IPS-18c (cell line): ENCODE data around the gene FKRP.
"Not testable (repeated sequence)": the region's sequence is repeated elsewhere in the genome, so short reads cannot be mapped to it uniquely, and the experiment has no call there.

Experiments used
- H3K4me3 ChIP-seq: 2 replicates; pipeline ENCODE4 v1.7.0; 2013; ENCODE audit warnings: low read depth, mild to moderate bottlenecking, low read length, moderate library complexity; ENCODE audit not compliant: insufficient read depth
- H3K9me3 ChIP-seq: one replicate; pipeline ENCODE4 v1.6.1; 2013; ENCODE audit warnings: mild to moderate bottlenecking, low read length, moderate library complexity; ENCODE audit not compliant: control insufficient read depth, insufficient read depth

The FKRP gene

GRCh38 chr19:46787331-46788261 is 41.7 kb downstream of the FKRP start:
- Histone ChIP-seq H3K4me3 (peak overlapping the region; percentile 86), H3K9me3 (no peaks in the 10 kb centered on the region)

GRCh38 chr19:46788262-46788967 is 42.6 kb downstream of the FKRP start, which contains the start of gene SLC1A5:
SLC1A5 (minus strand) TSS chr19:46788594; CDS start chr19:46787965, 629 bp downstream.
- peak within 1 kb of the TSS; percentile 86 for H3K4me3 ChIP-seq

GRCh38 chr19:46788968-46789338 is 43.1 kb downstream of the FKRP start:
- Histone ChIP-seq H3K9me3 (no peaks in the 10 kb centered on the region), H3K4me3 (no peak overlapping the region)

More at GRCh38 chr19:46788262-46788967, 42.6 kb downstream of the FKRP start, which contains the start of gene SLC1A5:
- no peaks in the 10 kb centered on the region for H3K9me3 ChIP-seq

GRCh38 chr19:46789371-46789770 is 43.5 kb downstream of the FKRP start:
- Histone ChIP-seq H3K4me3 (no peak overlapping the region), H3K9me3 (no peaks in the 10 kb centered on the region)

- no peak overlapping the region for H3K4me3 ChIP-seq
- no peaks in the 10 kb centered on the region for H3K9me3 ChIP-seq
Observed at GRCh38 chr19:46791944-46792343, 46.1 kb downstream of the FKRP start.

- Histone ChIP-seq H3K9me3 (no peaks in the 10 kb centered on the region), H3K4me3 (no peak overlapping the region)
Observed at GRCh38 chr19:46797881-46798280, 52.0 kb downstream of the FKRP start.

DNA sequence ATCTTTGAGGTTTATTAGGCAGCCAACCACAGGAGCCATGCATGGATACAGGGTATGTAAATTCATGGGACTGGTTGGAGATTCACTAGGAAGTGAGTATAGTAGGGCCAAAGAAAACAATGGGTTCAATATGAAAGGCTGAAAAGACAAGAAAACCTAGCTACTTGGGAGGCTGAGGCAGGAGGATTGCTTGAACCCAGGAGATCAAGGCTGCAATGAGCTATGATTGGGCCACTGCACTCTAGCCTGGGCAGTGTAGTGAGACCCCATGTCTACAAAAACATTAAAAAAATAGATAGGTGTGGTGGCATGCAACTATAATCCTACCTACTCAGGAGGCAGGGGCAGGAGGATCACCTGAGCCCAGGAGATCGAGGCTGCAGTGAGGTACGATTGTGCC is 52.9 kb downstream of the FKRP start:
- Histone ChIP-seq H3K4me3 (no peak overlapping the region), H3K9me3 (no peaks in the 10 kb centered on the region)

GRCh38 chr19:46802152-46802551 is 56.3 kb downstream of the FKRP start:
- Histone ChIP-seq H3K4me3 (no peak overlapping the region), H3K9me3 (no peaks in the 10 kb centered on the region)

- no peaks in the 10 kb centered on the region for H3K9me3 ChIP-seq
- no peak overlapping the region for H3K4me3 ChIP-seq
Observed at GRCh38 chr19:46803555-46803954, 57.7 kb downstream of the FKRP start.

GRCh38 chr19:46804432-46804831 is 58.6 kb downstream of the FKRP start:
- not testable (repeated sequence) for H3K9me3 ChIP-seq, H3K4me3 ChIP-seq

DNA sequence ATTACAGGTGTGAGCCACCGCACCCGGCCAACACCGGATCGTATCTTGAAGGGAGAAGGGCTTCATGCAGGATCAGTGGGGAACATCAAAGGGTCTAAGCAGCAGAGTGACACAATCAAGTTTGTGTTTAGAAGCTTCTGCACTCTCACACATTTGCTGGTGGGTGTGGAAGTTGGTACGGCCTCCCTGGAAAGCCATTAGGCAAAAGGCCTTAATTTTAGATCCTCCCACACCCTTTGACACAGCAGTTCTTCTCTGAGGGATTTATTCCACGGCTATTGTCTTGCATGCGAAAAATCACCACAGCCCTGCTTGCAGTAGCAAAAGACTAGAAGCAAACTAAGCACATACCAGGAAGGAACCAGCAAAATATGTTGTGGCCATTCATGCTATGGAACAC is 60.8 kb downstream of the FKRP start:
- Histone ChIP-seq H3K9me3 (no peaks in the 10 kb centered on the region), H3K4me3 (no peak overlapping the region)
